DMS114 treated with DMSO at 0.1 percent for 48 hours (cell line): Measurements from ENCODE around the gene ITPA.

Source experiments
- DNase-seq: peaks from one replicate; lab custom pipeline; 2025; ENCODE audit not compliant: unreplicated experiment; lab: John Stamatoyannopoulos, UW

The ITPA gene

DNA sequence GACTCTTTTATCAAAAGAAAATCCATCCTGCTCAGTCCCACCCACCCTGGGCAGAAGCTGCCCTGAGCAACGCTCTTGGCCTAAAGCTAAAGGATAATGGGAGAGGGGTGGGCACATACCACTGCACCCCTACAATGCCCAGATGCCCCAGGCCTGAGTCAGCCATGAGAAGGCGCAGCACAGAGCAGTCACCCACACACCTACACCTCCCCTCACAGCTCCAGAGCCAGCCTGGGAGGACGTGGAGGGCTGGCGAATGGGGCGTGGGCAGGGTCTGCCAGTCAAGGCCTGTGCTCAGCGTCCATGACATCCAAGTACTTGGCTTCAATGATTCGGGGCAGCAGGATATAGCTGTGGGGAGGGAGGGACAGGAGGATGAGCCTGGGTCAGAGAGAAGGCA lies 18.2 kb downstream of the ITPA start:
- no peak for DNase-seq

DNA sequence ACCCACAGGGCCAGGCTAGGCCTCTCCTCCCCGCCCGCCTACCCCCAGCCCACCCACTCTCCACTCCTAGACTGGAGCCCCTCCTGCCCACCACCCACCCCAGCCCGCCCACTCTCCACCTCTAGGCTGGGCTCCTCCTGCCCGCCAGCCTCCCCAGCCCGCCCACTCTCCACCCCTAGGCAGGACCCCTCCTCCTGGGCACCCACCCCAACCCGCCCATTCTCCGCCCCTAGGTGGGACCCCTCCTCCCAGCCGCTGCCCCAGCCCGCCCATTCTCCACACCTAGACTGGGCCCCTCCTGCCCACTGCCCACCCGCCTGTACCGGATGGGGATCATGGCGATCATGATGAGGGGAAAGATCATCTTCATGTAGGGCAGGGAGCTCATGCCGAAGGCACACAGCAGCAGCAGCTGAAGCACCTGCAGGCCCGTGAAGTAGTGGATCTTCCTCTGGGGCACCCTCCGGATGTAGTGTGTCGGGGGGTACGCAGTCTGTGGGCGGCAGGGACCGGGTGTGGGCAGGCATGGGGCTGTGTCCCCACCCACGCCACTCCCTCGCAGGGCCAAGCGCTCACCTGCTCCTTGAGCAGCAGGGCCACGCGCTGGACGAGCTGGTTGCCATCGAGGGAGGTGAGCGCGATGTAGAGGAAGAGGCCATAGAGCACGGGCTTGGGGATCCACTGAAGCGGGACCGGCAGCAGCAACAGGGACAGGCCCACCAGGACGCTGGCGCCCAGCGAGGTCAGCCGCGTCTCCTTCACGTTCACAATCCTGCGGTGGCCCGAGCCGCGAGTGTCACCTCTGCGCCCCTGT lies 18.8 kb downstream of the ITPA start:
- DNase-seq, result no peak

DNA sequence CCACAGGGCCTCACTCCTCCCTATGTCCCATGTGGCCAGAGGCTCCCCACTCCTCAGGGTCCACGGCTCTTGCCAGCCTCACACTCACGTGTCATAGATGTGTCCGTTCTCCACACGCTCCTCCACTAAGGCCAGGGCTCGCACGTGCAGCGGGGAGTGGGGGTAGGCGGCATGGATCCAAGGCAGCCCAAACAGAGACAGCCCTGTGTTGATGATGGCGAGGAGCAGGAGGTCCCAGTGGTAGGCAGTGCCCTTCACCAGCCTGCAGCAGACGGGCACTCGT lies 19.4 kb downstream of the ITPA start:
- no peak for DNase-seq

DNA sequence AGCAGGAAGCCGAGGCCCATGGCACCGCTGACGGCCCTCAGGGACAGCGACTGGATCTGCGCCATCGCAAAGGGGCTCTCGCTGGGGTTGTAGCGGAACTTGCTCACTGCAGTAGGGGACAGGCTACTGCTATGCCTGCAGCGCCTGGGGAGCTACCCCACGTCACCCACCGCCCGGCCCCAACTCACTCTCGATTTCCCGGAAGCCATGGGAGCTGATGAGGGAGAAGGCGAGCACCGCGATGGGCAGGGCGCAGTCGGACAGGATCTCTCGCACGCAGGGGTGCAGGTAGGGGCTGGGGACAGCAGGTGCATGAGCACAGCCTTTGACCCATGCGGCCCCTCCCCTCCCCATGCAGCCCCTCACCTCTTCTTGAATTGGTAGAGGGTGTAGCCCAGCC lies 19.9 kb downstream of the ITPA start:
- DNase-seq, result no peak

DNA sequence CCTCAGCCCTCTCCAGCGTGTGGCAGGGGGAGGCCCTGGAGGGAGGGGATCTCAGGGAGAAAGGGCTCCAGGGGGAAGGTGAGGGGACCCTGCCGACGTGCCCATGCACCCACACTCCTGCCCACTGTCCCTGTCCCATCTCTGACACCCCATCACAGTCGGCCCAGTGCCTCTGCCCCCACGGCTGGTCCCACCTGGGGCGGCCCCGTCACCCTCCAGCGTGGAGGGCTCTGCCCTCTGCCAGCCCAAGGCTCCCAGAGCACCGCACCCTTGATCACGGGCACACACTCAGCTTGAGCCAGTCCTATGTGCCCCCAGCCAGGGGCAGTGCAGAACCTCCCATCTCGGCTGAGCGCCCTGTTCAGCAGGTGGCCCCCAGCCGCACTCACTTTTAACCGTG lies 20.5 kb downstream of the ITPA start:
- DNase-seq, result no peak

DNA sequence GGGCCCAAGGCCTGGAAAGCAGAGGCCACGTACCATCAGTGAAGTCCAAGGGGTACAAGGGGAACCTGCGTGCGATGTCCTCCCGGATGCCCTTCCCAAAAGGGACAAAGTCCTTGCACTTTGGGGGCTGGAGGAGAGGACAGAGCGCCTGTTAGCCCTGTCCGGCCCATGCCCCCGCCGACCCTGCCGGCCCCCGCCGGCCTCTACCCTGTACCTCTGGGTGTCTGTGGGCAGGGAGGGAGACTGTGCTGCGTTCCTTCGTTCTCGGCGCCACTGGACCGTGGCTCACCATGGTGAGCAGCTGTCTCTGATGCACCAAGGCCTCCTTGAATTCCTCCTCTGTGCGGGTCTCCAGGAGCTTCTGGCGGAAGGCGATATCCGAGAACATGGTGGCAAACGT lies 21.8 kb downstream of the ITPA start:
- DNase-seq, result no peak

DNA sequence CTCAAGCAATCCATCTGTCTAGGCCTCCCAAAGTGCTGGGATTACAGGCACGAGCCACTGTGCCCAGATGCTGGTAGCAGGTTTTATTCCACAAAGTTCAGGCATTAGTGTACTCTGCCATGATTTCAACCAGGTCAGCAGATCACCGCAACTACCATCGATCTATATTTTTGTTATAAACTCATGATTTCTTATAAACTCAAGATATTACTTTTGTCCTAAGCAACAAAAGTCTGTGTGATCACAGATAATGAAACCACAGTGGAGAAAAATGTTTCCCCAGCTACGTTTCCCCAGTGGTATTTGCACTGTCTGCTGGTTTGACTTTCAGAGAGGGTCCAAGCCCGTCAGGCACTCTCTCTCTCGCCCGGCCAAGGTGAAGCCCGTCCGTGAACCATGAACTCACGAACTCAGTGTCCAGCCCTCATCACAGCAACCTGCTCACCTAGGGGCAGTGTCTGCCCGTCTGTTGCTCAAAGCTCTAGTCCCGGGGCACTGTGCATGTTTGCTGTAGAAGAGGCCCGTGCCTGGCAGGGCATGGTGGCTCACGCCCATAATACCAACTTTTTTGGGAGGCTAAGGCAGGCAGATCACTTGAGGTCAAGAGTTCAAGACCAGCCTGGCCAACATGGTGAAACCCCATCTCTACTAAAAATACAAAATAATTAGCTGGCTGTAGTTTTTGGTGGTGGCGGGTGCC lies 22.7 kb downstream of the ITPA start:
- DNase-seq, result no peak

DNA sequence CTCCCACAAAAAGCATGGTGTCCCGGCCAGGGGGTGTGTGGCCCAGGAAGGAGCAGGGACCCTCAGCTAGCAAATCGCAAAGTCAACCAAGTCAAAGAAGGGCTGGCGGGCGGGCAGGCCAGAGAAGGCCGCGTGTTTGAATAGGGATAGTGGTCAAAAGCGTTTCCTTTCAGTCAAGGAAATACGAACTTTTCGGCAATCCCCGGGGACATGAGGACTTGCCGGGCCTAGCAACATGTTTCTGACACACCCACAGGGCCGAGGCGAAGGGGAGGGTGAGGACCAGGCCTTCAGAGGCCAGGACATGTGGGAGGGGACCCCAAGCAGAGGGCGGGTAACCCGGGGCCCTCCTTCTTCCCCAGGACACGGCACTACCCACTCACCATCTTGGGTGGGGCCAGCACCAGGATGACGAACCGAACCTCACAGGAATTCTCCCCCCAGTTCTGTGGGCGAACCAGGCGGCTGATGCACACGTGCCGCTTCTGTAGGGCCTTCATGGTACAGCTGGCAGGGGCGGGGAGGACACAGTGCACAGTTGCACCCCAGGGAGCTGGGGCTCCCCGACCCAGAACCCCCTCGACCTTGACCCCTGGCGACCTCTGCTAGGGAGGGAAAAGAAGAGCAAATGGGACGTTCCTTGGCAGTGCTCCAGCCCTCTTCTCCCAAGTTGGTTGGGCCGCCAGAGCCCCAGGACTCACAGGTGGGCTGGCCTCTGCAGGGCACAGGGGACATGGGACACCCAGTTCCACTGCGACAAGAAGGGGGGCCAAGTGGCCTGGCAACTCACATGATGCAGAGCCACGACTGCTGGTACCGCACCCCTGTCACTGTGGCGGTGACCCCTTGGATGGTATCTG lies 24.1 kb downstream of the ITPA start:
- no peak for DNase-seq

DNA sequence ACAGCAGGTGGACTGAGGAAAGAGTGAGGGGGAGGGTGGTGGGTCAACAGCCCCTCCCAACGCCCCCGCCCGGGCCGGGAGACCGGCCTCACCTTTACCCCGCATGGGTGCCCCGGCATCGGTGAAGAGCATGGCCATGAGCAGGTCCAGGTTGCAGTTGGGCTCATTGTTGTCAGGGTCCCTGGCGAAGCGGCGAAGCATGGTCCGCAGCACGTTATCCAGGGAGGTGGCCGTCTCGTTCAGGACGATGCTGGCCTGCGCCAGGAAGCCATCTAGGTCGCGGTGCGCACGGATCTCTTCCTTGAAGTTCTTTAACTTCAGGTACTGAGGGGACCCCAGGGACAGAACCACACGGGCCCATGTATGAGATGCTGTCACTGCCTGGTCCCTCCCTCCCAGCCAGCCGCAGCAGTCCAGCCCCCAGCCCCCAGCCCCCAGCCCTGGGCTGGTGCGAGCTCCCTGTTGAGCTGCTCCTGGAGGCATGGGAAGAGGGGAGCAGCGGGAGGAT lies 24.7 kb downstream of the ITPA start:
- DNase-seq, result no peak

DNA sequence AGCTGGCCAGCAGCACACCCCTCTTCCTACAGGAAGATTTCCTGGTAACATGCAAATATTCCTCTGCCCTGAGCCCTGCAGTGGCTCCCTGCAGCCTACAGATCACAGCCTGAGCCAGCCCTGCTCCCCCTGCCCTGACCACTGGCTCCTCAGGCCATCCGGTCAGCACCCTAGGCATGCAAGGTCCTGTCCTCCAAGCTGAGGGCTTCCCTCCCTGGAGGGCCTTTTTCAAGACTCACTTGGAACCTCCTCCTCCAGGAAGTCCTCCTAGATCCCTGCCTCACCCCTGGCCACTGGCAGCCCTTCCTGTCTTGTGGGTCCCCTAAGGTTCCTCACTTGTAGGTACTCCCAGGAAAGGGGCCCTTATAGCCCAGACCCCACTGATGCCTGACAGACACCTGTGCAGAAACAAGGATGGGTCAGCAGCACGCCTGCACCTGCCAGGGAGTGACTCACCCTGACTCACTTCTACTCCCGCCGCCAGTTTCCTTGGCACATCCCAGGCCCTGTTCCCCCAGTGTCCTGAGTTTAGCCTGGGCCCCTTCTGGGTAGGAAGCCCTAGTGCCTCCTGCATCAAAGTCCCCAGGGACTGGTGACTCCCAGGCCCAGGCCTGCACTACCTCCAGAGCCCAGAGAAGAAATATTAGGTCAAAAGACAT lies 26.5 kb downstream of the ITPA start:
- DNase-seq, result no peak

DNA sequence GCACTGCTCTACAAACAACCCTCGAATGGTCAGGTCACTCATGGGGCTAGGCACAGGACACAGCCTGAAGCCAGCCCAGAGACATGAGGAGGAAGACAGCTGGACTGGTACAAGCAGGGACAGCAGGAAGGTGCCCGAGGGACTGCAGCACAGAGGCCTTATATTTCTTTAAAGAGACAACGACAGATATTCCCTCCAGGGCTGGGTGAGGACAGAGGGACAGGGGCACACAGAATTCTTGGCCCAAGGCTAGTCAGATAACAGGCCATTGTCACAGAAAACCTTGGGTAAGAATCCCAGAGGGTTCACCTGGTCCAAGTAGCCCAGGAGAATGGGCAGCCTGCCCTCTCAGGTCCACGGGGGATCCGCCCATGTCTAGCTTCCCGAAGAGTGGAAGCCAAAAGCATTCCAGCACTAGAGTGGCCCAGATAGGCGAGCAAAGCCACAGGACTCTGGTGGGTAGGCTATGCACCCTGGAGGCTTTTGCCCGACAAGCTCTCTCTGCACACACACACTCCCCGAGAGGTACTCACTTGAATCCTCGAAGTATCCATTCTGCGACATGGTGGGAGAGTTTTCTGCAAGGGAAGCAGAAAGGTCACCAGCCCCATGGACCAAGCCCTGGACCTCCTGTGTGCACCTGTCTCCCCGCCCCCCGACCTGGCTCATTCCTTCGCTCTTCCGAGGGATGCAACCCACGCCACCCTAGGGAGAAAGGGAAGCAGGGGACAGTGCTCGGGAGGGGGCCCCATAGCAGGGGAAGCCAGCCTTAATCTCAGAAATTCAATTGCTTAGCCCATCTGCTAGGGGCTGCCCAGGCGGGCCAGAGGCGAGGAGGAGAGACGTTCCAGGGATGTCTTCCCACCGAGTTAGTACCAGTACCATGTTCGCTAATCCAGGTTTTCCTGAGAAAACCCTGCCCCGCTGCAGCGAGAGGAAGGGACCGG lies 28.0 kb downstream of the ITPA start:
- no peak for DNase-seq

DNA sequence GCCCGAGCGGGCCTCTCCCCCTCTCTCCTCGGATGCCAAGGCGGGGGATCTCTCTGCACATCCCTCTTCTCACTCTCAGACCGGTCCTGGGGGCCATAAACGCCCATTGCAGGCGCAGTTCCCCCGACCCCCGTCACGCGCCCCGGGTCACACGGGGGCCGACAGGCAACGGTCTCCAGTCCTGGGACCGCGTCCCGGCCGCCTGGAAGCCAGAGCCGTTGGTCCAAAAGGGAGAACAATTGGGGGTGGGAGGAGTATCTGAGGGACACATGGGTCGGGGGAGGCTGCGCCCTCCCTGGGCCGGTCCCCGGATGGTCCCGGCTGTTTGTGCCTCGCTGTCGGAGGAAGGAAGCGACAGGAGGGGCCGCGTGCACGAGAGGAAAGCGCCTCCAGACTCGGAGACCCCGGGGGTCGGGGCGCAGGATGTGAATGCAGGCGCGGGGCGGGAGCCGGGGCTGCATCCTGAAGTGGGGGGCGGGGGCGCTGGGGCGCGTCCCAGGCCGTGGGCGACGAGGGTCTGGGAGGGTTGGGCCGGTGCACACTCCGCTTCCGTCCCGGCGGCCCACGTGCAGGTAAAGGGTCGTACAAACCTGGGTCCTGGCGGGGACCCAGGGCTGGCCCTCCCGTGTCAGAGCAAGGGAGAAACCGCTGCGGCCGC lies 28.8 kb downstream of the ITPA start:
- no peak for DNase-seq

DNA sequence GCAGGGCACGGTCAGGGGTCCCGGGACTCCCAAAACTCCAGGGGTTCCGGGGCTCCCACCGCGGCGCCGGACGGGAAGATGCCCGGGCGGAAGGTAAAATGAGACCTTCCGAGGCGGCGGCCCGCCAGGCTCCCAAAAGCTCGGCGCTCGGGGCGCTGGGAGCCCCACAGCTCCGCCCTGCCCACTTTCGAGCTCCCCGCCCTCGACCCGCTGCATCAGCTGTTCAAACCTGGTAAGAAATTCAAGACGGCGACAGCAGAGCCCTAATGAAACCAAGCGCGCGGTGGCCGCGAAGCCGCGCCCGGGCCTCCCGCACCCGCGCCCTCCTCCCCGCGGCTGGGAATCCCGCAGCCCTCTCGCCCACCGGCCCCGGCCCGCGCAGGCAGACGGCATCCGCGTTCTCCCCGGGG lies 29.3 kb downstream of the ITPA start:
- DNase-seq, result no peak

DNA sequence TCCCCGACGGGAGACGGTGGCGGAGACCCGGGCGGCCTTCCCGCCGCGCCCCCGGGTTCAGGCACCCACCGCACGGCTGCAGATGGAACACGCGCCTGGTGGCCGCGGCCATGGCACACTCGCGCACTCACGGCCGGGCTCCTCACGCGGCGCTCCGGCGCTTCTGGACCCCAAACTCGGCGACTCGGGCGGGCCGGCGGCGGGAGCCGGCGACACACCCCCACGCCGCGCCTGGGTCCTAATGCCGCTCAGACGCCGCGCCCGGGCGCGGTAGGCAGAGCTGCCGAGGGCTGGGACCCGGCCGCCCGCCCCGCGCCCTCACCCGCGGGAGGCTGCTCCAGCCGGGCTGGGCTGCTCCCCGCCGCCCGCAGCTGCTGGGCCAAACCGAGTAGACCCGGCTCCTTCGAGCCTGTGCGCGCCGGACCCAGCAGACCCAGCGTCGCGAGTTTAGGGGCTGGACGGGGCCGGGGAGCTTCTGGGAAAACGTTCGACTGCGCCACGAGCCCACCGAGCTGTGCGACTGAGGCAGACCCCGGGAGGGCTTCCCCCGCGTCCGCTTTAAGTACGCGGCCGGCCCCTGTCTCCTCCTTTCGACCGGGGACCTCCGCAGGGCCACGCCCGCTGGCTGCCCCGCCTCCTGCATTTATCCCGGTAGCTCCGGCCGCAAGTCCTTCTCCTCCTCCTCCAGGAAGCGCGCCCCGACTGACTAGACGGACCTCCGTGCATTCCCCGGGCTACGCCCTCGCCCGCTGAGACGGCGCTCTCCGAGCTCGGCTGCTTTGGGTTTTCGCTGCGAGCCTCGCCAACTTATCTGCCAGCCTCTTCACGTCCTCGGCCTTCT lies 29.9 kb downstream of the ITPA start, which contains the start of gene SLC4A11:
Gene SLC4A11 (minus strand): TSS at position 165 of the 841 bp plus-strand sequence. CDS start 53 bp downstream, at position 112.
- peak; percentile 18 for DNase-seq

DNA sequence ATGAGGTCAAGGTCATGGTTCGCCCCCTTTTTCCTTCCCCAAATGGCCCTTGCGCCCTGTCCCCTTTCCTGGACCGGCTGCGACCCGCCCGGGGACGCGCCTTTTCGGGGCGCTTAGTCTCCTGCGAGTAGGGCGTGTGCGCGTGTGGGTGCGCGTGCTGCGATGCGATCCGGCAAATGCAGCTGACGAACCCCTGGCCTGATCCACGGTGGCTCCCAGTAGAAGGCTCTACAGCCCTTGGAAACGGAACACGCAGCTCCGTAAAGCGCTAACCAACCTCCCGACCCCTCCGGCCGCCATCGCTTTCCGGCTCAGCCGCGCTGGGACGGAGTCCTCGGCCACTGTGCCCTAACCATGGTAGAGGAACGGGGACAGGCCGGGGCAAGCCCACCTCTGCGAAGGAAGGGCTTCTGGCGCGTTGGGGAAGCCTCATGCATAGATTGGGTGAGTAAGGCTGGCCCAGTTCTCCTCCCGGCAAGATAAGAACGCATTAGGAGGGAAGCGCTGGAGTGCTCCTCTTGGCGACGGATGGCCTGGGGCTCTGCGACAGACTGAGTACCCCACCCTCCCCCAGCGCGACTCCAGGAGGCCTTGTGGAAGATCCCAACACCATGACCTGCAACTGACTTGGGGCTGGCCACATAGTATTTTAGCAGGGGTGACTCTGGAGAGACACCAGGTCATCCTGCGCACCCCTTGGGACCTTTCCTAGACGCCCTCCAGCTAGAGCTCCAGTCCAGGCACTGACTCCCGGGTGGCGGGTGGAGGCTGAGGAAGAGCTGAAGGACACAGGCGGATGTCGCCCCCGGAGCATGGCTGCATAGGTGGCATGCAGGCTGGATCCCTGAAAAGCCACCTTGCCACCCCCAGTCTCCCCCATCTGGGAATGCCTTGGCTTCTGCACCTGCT lies 30.8 kb downstream of the ITPA start:
- DNase-seq, result no peak

DNA sequence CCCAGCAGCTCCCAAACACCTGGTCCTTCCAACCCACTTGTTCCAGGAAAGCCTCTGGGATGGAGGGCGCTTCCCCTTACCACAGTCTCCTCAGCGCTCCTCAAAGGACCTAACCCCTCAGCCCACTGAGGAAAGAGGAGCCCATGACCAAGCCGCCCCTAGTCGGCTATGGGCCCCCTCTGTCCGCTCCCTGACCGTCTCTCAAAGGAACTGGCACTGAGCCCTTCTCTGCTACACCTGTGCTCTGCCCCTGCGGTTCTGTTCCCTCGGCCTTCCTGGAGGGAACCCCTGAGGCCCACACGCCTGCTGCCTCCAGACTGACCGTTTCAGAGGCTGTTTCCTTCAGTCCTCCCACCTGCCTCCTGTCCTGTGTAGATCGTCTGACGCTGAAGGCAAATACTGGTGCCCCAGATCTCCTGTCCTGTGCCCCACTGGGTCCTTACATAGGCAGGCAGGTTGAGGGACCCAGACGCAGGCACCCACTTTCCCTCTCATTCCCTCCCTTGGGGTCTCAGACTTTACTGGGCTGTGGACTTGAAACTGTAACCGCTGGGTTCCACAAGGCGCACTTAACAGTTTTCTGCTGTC lies 31.6 kb downstream of the ITPA start:
- DNase-seq, result no peak

DNA sequence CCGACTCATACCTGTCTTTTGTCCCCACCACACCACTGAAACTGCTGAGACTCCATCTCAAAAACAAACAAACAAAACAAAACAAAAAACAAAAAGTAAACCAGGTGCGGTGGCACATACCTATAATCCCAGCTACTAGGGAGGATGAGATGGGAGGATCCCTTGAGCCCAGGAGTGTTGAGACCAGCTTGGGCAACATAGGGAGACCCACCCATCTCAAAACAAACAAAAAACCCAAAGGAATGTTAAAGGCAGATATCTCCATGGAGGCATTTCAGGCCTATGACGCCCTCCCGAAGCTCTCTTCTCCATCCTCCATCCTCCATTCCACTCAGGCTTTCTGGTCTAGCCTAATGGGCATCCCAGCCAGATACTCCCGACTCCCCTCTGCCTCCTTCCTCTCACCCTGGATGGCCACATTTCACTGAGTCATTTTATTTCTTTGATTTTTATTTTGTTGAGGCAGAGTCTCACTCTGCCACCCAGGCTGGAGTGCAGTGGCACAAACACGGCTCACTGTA lies 32.9 kb downstream of the ITPA start:
- no peak for DNase-seq
